Peyer's patch (tissue), 4 donors: Measurements from ENCODE around the gene RNF169. TPM values are rescaled to one million over a fixed set of nuclear protein-coding genes. Genes with fewer than 3 reads are reported as not detected.
A peak's percentile ranks its signal among the peaks of the same experiment; 100 is the strongest.

Source experiments
- DNase-seq, 3 donors: peaks; one replicate each; pipeline ENCODE4 v3.0.0-alpha.2; 2017 to 2019
- H3K27ac ChIP-seq, 4 donors: fragments of 200-600 bp; sonication (generic); one replicate each; pipeline ENCODE4 v1.5.1; 2016 to 2019
- H3K27me3 ChIP-seq, 2 donors: fragments of 200-600 bp; sonication (generic); one replicate each; pipeline ENCODE4 v1.5.1; 2019
- H3K36me3 ChIP-seq, 3 donors: fragments of 200-600 bp; sonication (generic); one replicate each; pipeline ENCODE4 v1.5.1; 2016 to 2019
- H3K4me1 ChIP-seq, 4 donors: fragments of 200-600 bp; sonication (generic); one replicate each; pipeline ENCODE4 v1.5.1; 2016 to 2019
- H3K4me3 ChIP-seq, 4 donors: fragments of 200-600 bp; sonication (generic); 1 replicate in 3 of 4; 2 replicates in 1 of 4; pipeline ENCODE4 v1.5.1; 2016 to 2019; ENCODE audit warnings: mild to moderate bottlenecking in 1 of 4
- H3K9me3 ChIP-seq, 4 donors: fragments of 200-600 bp; sonication (generic); one replicate each; pipeline ENCODE4 v1.5.1; 2016 to 2019; ENCODE audit warnings: mild to moderate bottlenecking in 1 of 4
- POLR2A ChIP-seq, 2 donors: fragments of 450-650 bp; IDR thresholded peaks; one replicate each; pipeline ENCODE4 v1.5.1; 2017; ENCODE audit warnings: antibody characterized with exemption in 2 of 2, mild to moderate bottlenecking in 2 of 2, moderate library complexity in 2 of 2
- total RNA-seq, 4 donors: library from RNA; depleted of rRNA; stranded (reverse); fragments of >200 nt; gene quantifications; one replicate each; pipeline ENCODE4 v1.1.0, GENCODE V29; 2016
- TF ChIP-seq, protein P1 (sequence below), 6 experiments: fragments of 450-650 bp in 4 of 6; fragments of 200-600 bp in 2 of 6; sonication (generic) in 1 of 6; IDR thresholded peaks; one replicate each; pipeline ENCODE4 v1.5.1; 2017 to 2019; ENCODE audit warnings: antibody characterized with exemption in 6 of 6, mild to moderate bottlenecking in 3 of 6, moderate library complexity in 1 of 6

The RNF169 gene
- total RNA-seq, 4 donors from 2014 or later: 14.2 to 33.8 (median 19.2) TPM

DNA sequence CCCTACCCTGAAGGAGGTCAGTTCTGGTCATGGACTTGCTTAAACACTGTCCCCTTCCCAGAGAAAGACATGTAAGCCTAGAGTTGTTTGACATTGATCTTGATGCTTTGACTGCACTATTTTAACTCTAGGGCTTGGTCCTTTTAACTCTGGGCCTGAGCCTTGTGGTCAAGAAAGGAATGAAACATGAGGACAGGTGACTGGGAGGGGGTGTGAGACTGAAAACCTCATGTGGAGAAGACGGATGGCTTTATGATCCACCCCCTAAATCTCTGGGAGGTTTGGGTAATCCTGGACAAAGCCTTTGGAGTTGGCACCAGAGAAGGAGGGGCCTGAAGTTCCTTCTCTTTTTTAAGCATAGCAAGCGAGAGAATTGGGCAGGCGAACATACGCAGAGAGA is 35.0 kb upstream of the RNF169 start:
- no peak overlapping the region for H3K4me3 ChIP-seq
- TF ChIP-seq, protein P1, sequence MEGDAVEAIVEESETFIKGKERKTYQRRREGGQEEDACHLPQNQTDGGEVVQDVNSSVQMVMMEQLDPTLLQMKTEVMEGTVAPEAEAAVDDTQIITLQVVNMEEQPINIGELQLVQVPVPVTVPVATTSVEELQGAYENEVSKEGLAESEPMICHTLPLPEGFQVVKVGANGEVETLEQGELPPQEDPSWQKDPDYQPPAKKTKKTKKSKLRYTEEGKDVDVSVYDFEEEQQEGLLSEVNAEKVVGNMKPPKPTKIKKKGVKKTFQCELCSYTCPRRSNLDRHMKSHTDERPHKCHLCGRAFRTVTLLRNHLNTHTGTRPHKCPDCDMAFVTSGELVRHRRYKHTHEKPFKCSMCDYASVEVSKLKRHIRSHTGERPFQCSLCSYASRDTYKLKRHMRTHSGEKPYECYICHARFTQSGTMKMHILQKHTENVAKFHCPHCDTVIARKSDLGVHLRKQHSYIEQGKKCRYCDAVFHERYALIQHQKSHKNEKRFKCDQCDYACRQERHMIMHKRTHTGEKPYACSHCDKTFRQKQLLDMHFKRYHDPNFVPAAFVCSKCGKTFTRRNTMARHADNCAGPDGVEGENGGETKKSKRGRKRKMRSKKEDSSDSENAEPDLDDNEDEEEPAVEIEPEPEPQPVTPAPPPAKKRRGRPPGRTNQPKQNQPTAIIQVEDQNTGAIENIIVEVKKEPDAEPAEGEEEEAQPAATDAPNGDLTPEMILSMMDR (IDR thresholded peaks at IDR 0.05): no peak
- no peak for TF ChIP-seq POLR2A (IDR thresholded peaks at IDR 0.05)
- H3K4me1 ChIP-seq: peaks cover 0 to 14% (median 0%) of the 10 kb centered on the region in 4 donors
- no peaks in the 10 kb centered on the region for H3K27me3 ChIP-seq
- H3K27ac ChIP-seq: no peak overlapping the region
- DNase-seq: no peak
- no peaks in the 10 kb centered on the region for H3K36me3 ChIP-seq
- no peaks in the 10 kb centered on the region for H3K9me3 ChIP-seq

DNA sequence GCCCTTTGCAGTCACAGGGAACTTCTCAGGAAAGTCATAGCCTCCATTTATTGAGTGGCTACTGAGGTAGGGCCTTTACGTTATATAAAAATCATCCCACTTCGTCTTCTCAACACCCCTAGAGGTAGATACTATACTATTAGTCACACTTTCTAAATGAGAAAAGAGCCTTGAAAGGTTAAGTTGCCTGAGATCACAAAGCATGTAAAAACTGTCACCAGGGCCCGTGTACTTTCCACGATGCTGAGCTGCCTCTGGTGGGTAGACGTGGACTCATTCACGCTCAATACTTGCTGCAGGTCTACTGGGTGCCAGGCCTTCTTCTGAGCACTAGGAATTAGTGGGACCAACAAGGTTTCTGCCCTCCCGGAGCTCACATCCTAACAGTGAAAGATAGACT is 33.7 kb upstream of the RNF169 start:
- Histone ChIP-seq H3K9me3 (no peaks in the 10 kb centered on the region), H3K27ac (no peak overlapping the region), H3K36me3 (no peaks in the 10 kb centered on the region), H3K4me1 (peaks cover 0 to 19% (median 0%) of the 10 kb centered on the region in 4 donors), H3K4me3 (no peak overlapping the region), H3K27me3 (no peaks in the 10 kb centered on the region)
- DNase-seq: no peak
- no peak for TF ChIP-seq POLR2A (IDR thresholded peaks at IDR 0.05)
- TF ChIP-seq, protein P1 (IDR thresholded peaks at IDR 0.05): no peak

DNA sequence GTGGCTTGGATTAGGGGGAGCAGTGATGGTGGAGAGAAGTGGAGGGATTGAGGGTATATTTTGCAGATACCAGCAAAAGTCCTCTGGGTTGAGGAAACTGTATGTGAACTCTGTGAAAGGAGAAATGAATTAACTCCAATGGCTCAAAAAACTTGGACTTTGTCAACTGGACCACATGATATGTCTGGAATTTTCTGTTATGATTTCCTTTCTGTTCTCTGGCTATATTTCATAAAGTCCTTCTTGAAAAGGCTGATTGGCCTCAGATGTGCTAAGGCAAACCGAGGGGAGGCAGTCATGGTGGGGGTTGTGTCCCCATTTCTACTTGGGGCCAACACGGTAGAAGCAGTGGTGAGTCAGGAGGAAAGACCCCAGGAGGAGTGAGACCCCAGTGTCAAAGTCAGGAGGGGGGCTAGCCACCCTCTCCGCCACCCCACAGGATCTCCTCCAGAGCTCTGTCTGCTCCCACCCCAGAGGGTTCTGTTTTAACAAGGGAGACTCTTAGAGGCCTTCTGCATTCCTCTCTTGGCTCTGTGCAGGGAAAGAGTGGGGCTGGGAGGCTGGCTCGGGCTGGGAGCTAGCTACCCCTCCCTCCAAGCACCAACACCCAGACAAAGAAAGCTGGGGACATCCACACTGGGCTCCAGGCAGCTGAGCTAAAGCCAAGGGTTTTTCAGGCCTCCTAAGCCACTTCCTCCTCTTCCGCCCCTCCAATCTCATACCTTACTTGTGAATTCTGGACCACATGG is 31.3 kb upstream of the RNF169 start:
- no peaks in the 10 kb centered on the region for H3K36me3 ChIP-seq
- no peak overlapping the region for H3K4me3 ChIP-seq
- H3K4me1 ChIP-seq: peaks cover 0 to 35% (median 0%) of the 10 kb centered on the region in 4 donors
- H3K27ac ChIP-seq: peak overlapping the region in 3 of 4 donors; percentile 17 to 46 (median 40)
- DNase-seq: no peak
- TF ChIP-seq, protein P1 (IDR thresholded peaks at IDR 0.05): no peak
- no peak for TF ChIP-seq POLR2A (IDR thresholded peaks at IDR 0.05)
- no peaks in the 10 kb centered on the region for H3K27me3 ChIP-seq
- H3K9me3 ChIP-seq: no peaks in the 10 kb centered on the region

DNA sequence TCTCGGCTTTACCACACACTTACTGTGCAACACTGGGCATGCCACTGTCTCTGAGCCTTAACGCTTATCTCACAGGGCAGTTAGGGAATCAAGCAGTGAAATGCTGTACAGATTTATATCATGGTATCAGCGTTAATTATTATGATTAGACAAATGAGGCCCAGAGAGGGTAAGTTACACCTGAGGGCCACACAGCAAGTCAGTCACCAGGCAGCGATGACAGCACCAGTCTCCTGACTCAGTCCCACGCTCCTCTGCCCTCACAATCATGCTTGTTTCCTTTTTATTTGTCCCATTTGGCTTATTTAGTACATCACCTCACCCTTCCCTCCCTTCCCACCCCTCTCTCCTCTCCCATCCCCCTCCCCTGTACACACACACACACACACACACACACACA is 29.6 kb upstream of the RNF169 start:
- Histone ChIP-seq H3K27ac (no peak overlapping the region), H3K4me1 (peaks cover 0 to 35% (median 0%) of the 10 kb centered on the region in 4 donors), H3K9me3 (no peaks in the 10 kb centered on the region), H3K27me3 (no peaks in the 10 kb centered on the region), H3K4me3 (no peak overlapping the region), H3K36me3 (no peaks in the 10 kb centered on the region)
- TF ChIP-seq, protein P1 (IDR thresholded peaks at IDR 0.05): no peak
- no peak for TF ChIP-seq POLR2A (IDR thresholded peaks at IDR 0.05)
- no peak for DNase-seq

DNA sequence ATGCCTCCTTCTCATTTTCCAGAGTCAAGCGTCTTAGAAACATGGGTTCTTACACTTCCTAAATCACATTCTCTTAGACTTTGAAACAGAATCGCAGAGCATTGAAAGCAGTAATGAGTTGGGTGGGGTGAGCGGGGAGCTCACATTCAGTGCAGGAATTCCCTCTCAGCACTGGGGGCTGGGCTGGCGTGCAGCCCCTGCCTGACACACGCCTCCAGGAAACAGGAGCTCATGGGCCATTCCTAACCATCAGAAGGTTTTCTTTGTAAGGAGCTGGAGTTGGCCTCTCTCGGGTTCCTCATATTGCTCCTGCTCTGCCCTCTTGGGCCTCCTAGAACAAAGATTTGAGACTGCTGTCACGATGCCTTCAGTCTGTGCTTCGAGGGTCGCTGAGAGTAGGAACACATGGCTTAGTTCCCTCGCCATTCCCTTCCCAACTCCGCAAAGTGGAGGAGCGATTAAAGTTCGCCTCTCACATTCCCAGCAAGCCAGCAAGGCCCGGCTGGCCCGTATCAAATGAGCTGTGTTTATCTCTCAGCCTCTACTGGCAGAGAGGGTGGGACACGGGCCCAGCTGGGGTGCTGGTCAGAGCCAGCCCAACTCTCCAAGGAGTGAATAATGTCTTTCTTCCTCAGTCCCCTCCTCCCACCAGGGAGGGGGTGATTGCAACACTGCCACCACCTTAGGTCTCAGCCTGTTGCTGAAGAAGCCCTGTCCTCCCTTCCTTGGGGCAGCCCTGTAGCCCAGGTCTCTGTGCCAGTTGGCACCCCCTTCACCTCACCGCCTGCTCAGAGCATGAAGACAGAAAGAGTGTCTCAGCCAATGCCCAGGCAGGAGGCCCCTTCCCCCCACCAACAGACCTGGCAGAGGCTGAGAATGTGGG is 27.8 kb upstream of the RNF169 start:
- DNase-seq: peak in 2 of 3 donors; percentile 26 to 75
- Histone ChIP-seq H3K4me3 (no peak overlapping the region), H3K27ac (peak overlapping the region; percentile 15 to 77 (median 43)), H3K4me1 (peaks cover 0 to 38% (median 0%) of the 10 kb centered on the region in 4 donors), H3K9me3 (no peaks in the 10 kb centered on the region), H3K27me3 (no peaks in the 10 kb centered on the region), H3K36me3 (no peaks in the 10 kb centered on the region)
- TF ChIP-seq, protein P1 (IDR thresholded peaks at IDR 0.05): no peak
- no peak for TF ChIP-seq POLR2A (IDR thresholded peaks at IDR 0.05)
